H9 (cell line): ENCODE measurements around the gene ZCWPW1. TPM values are rescaled to one million over a fixed set of nuclear protein-coding genes. Genes with fewer than 3 reads are reported as not detected.

Experiments used
- DNase-seq: peaks from one replicate; pipeline ENCODE4 v3.0.0-alpha.2; 2017
- H2AFZ ChIP-seq: one replicate; pipeline ENCODE4 v1.6.1; 2013; ENCODE audit warnings: mild to moderate bottlenecking, low read length, control low read depth, moderate library complexity
- H2AK5ac ChIP-seq: 2 replicates; pipeline ENCODE4 v1.6.1; 2013; ENCODE audit warnings: low read length, control low read depth, mixed read lengths; ENCODE audit not compliant: insufficient read length
- H2BK120ac ChIP-seq: one replicate; pipeline ENCODE4 v1.6.1; 2013; ENCODE audit warnings: low read depth, mild to moderate bottlenecking, low read length, control low read depth, inconsistent platforms; ENCODE audit not compliant: poor library complexity, severe bottlenecking
- H2BK12ac ChIP-seq: 2 replicates; pipeline ENCODE4 v1.6.1; 2013; ENCODE audit warnings: low read length, control low read depth, mixed read lengths, low read depth; ENCODE audit not compliant: insufficient read length
- H2BK15ac ChIP-seq: 2 replicates; pipeline ENCODE4 v1.6.1; 2013; ENCODE audit warnings: low read depth, low read length, control low read depth
- H2BK20ac ChIP-seq: one replicate; pipeline ENCODE4 v1.6.1; 2013; ENCODE audit warnings: low read depth, mild to moderate bottlenecking, low read length, control low read depth, inconsistent platforms; ENCODE audit not compliant: poor library complexity, severe bottlenecking
- H2BK5ac ChIP-seq: 2 replicates; pipeline ENCODE4 v1.6.1; 2013; ENCODE audit warnings: low read length, control low read depth, mixed read lengths; ENCODE audit not compliant: insufficient read length
- H3K14ac ChIP-seq: 2 replicates; pipeline ENCODE4 v1.6.1; 2013; ENCODE audit warnings: low read length, control low read depth; ENCODE audit not compliant: insufficient read depth
- H3K18ac ChIP-seq: 2 replicates; pipeline ENCODE4 v1.6.1; 2013; ENCODE audit warnings: low read depth, mild to moderate bottlenecking, mixed read lengths, low read length, control low read depth; ENCODE audit not compliant: insufficient read length
- H3K23ac ChIP-seq: 2 replicates; pipeline ENCODE4 v1.6.1; 2013; ENCODE audit warnings: low read length, control low read depth, mixed read lengths, low read depth; ENCODE audit not compliant: insufficient read length
- H3K23me2 ChIP-seq: 2 replicates; pipeline ENCODE4 v1.6.1; 2013; ENCODE audit warnings: low read depth, mild to moderate bottlenecking, mixed read lengths, low read length, control low read depth; ENCODE audit not compliant: insufficient read length, poor library complexity, severe bottlenecking
- H3K27ac ChIP-seq: 2 replicates; pipeline ENCODE4 v1.5.1; 2013; ENCODE audit warnings: low read length, control low read depth, mixed read lengths, low read depth; ENCODE audit not compliant: insufficient read length
- H3K27me3 ChIP-seq: 2 replicates; pipeline ENCODE4 v1.6.1; 2013; ENCODE audit warnings: low read length, control low read depth, inconsistent platforms; ENCODE audit not compliant: insufficient read depth
- H3K4ac ChIP-seq: 2 replicates; pipeline ENCODE4 v1.6.1; 2013; ENCODE audit warnings: low read depth, mild to moderate bottlenecking, control low read depth, inconsistent platforms, low read length, moderate library complexity
- H3K4me1 ChIP-seq: 2 replicates; pipeline ENCODE4 v1.6.1; 2013; ENCODE audit warnings: low read length, control low read depth, inconsistent platforms; ENCODE audit not compliant: insufficient read depth
- H3K4me2 ChIP-seq: 2 replicates; pipeline ENCODE4 v1.6.1; 2013; ENCODE audit warnings: low read length, control low read depth, mixed read lengths; ENCODE audit not compliant: insufficient read length, insufficient read depth
- H3K56ac ChIP-seq: 2 replicates; pipeline ENCODE4 v1.6.1; 2013; ENCODE audit warnings: low read depth, mild to moderate bottlenecking, mixed read lengths, low read length, control low read depth; ENCODE audit not compliant: insufficient read length
- H3K79me1 ChIP-seq: 2 replicates; pipeline ENCODE4 v1.6.1; 2013; ENCODE audit warnings: low read depth, mild to moderate bottlenecking, moderate library complexity, low read length, control low read depth, inconsistent platforms; ENCODE audit not compliant: insufficient read depth, poor library complexity, severe bottlenecking
- H3K79me2 ChIP-seq: 2 replicates; pipeline ENCODE4 v1.6.1; 2013; ENCODE audit warnings: low read length, control low read depth, inconsistent platforms; ENCODE audit not compliant: insufficient read depth
- H3K9ac ChIP-seq: 2 replicates; pipeline ENCODE4 v1.6.1; 2013; ENCODE audit warnings: low read length, control low read depth, mixed read lengths; ENCODE audit not compliant: insufficient read length; ENCODE audit errors: extremely low read depth
- H3K9me3 ChIP-seq: one replicate; pipeline ENCODE4 v1.6.1; 2013; ENCODE audit warnings: low read depth, low read length, inconsistent platforms; ENCODE audit not compliant: control insufficient read depth
- H3T11ph ChIP-seq: one replicate; pipeline ENCODE4 v1.6.1; 2013; ENCODE audit warnings: mild to moderate bottlenecking, low read length, control low read depth, inconsistent platforms
- H4K20me1 ChIP-seq: one replicate; pipeline ENCODE4 v1.6.1; 2013; ENCODE audit not compliant: control insufficient read depth, insufficient read length, insufficient read depth
- H4K5ac ChIP-seq: 2 replicates; pipeline ENCODE4 v1.6.1; 2013; ENCODE audit warnings: low read depth, mild to moderate bottlenecking, mixed read lengths, low read length, control low read depth; ENCODE audit not compliant: insufficient read length
- H4K8ac ChIP-seq: replicated peaks from 2 replicates; pipeline ENCODE4 v1.6.1; 2013; ENCODE audit warnings: low read length, control low read depth, mixed read lengths, low read depth; ENCODE audit not compliant: insufficient read length
- H4K91ac ChIP-seq: 2 replicates; pipeline ENCODE4 v1.6.1; 2013; ENCODE audit warnings: low read depth, mild to moderate bottlenecking, moderate library complexity, mixed read lengths, low read length, control low read depth; ENCODE audit not compliant: insufficient read length
- H3K27ac Mint-ChIP-seq, 3 experiments: 2 replicates in 2 of 3; 3 replicates in 1 of 3; pipeline ENCODE4 v1.8.0; 2020 to 2021; ENCODE audit warnings: mixed read lengths in 3 of 3, mild to moderate bottlenecking in 1 of 3, moderate library complexity in 1 of 3
- H3K27me3 Mint-ChIP-seq: 2 replicates; pipeline ENCODE4 v1.8.0; 2021; ENCODE audit warnings: low read depth, mild to moderate bottlenecking, moderate library complexity, mixed read lengths
- H3K36me3 Mint-ChIP-seq, 3 experiments: 2 replicates in 2 of 3; 3 replicates in 1 of 3; pipeline ENCODE4 v1.8.0; 2020 to 2021; ENCODE audit warnings: low read depth in 3 of 3, mixed read lengths in 3 of 3; ENCODE audit not compliant: insufficient read depth in 1 of 3
- H3K4me1 Mint-ChIP-seq, 2 experiments: 2 replicates each; pipeline ENCODE4 v1.8.0; 2020; ENCODE audit warnings: mixed read lengths in 2 of 2
- H3K4me3 Mint-ChIP-seq, 2 experiments: 2 replicates in 1 of 2; 3 replicates in 1 of 2; pipeline ENCODE4 v1.8.0; 2020 to 2021; ENCODE audit warnings: mild to moderate bottlenecking in 2 of 2, mixed read lengths in 2 of 2, moderate library complexity in 1 of 2
- H3K9me3 Mint-ChIP-seq, 2 experiments: 2 replicates in 1 of 2; 3 replicates in 1 of 2; pipeline ENCODE4 v1.8.0; 2020; ENCODE audit warnings: mild to moderate bottlenecking in 2 of 2, mixed read lengths in 2 of 2, moderate library complexity in 1 of 2
- WGBS: extraction: QIAGEN DNeasy Blood & Tissue Kit; methylation state at CpG from one replicate; pipeline ENCODE4 v1.1.7; 2013; ENCODE audit warnings: missing lambda C conversion rate, low lambda C conversion rate, mixed read lengths; ENCODE audit not compliant: insufficient read length; ENCODE audit errors: extremely low coverage; 5-methylcytosine and 5-hydroxymethylcytosine counted together
- total RNA-seq: library from RNA; stranded (reverse); gene quantifications from 2 replicates; pipeline ENCODE4 v1.2.1, GENCODE V29; 2021
- TF ChIP-seq, protein P1 (sequence below): fragments of 200-600 bp; sonication (generic); conservative IDR thresholded peaks from 3 replicates; pipeline ENCODE4 v1.8.0; 2021; ENCODE audit warnings: antibody characterized with exemption, mild to moderate bottlenecking

ZCWPW1 gene
- total RNA-seq, 1 experiment from 2014 or later, result 1.1 TPM

DNA sequence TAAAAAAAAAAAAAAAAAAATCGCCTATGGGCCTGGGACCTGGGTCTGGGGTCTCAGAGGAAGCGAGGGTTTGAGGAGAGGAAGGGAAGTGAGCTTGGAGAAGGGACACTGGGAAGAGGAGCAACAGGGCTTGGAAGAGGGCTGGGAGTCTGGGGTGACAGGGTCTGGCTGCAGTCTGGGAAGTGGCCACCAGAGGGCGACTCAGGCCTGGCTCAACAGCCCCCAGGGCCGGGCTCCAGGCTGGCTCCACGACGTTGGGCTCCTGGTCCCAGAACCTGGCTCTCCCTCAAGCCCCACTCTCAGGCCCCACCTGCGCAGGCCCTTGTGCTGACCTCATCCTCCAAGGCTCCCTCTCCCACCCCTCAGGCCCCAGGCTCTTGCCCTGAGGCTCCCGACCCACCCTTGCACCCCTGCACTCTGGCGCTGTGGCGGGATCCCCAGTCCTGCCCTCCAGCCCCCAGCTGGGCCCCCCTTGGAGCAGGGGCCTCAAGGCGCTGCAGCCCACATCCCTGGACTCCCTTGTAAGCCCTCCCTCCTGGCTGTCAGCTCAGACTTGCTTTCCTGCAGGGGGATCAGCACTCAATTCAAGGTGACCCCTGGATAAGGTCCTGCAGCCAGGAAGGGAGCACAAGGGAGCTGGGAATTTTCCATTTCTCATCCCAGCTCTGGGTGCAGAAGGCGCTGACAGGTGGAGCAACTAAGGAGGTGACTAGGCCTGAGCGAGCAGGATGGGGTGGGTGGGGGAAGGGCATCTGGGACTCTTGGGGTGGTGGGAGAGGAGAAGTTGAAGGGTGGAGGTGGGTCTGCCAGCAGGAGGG, 40.9 kb upstream of the ZCWPW1 start:
- Histone ChIP-seq H2BK20ac (no peak overlapping the region), H2AFZ (no peak overlapping the region), H2BK120ac (no peak overlapping the region), H2BK12ac (no peak overlapping the region), H2BK5ac (no peak overlapping the region), H4K8ac (no peak overlapping the region), H3K79me2 (no peaks in the 10 kb centered on the region), H4K20me1 (peaks cover 4% of the 10 kb centered on the region), H4K91ac (no peak overlapping the region), H3K9ac (no peak overlapping the region), H3K4me1 (no peaks in the 10 kb centered on the region), H3K23me2 (no peaks in the 10 kb centered on the region), H3K4ac (no peak overlapping the region), H3K79me1 (no peaks in the 10 kb centered on the region), H3T11ph (no peak overlapping the region), H3K14ac (no peak overlapping the region), H3K56ac (no peak overlapping the region), H3K23ac (no peak overlapping the region), H3K9me3 (no peaks in the 10 kb centered on the region), H3K27ac (no peak overlapping the region), H3K27me3 (no peaks in the 10 kb centered on the region), H3K4me2 (no peak overlapping the region), H3K18ac (no peak overlapping the region), H2BK15ac (no peak overlapping the region), H2AK5ac (no peak overlapping the region), H4K5ac (no peak overlapping the region)
- H3K4me3 Mint-ChIP-seq, result 0 out of 5 replicates have a peak overlapping the region, but pooled peaks of 1 of the 2 experiments have one; percentile 12
- H3K36me3 Mint-ChIP-seq, result peaks cover 0 to 5% (median 3%) of the 10 kb centered on the region in 3 experiments; a peak in 2 of 7 replicates
- WGBS, result no CpG with 5 or more reads among the region's 13 CpGs
- H3K9me3 Mint-ChIP-seq, result no peaks in the 10 kb centered on the region
- H3K27ac Mint-ChIP-seq, result peak overlapping the region in 1 of 3 experiments; percentile 67; a peak in 1 of 7 replicates
- no peaks in the 10 kb centered on the region; the same call in 1 of the 2 replicates for H3K27me3 Mint-ChIP-seq
- peak; percentile 92 for DNase-seq
- H3K4me1 Mint-ChIP-seq, result peaks cover 10 to 26% of the 10 kb centered on the region in 2 experiments
- TF ChIP-seq, protein P1, sequence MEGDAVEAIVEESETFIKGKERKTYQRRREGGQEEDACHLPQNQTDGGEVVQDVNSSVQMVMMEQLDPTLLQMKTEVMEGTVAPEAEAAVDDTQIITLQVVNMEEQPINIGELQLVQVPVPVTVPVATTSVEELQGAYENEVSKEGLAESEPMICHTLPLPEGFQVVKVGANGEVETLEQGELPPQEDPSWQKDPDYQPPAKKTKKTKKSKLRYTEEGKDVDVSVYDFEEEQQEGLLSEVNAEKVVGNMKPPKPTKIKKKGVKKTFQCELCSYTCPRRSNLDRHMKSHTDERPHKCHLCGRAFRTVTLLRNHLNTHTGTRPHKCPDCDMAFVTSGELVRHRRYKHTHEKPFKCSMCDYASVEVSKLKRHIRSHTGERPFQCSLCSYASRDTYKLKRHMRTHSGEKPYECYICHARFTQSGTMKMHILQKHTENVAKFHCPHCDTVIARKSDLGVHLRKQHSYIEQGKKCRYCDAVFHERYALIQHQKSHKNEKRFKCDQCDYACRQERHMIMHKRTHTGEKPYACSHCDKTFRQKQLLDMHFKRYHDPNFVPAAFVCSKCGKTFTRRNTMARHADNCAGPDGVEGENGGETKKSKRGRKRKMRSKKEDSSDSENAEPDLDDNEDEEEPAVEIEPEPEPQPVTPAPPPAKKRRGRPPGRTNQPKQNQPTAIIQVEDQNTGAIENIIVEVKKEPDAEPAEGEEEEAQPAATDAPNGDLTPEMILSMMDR, result peak; percentile 96
